Panc1 (cell line): Measurements from ENCODE around the gene MNDA. TPM values are rescaled to one million over a fixed set of nuclear protein-coding genes. Genes with fewer than 3 reads are reported as not detected.

Experiments
- ATAC-seq: fragments of 200-7000 bp; cut with Tn5 transposase; 2 replicates; pipeline ENCODE4 v1.9.1; 2020; ENCODE audit warnings: mild to moderate bottlenecking, moderate library complexity
- BruUV-seq: library from RNA; stranded (reverse); fragments of 400-500 nt; replicated peaks from 2 replicates; lab custom pipeline; 2021; lab: Mats Ljungman, UMichigan
- CTCF ChIA-PET: fragments of 300-600 bp; sonication (Branson Sonifier 250); formaldehyde crosslinking; loops from one replicate; lab custom pipeline; 2022; ENCODE audit warnings: antibody characterized with exemption; lab: Charles Lee
- POLR2A ChIA-PET: fragments of 300-600 bp; sonication (Branson Sonifier 250); formaldehyde crosslinking; loops from one replicate; lab custom pipeline; 2022; ENCODE audit warnings: antibody characterized with exemption; lab: Charles Lee
- DNase-seq: peaks from one replicate; pipeline ENCODE4 v3.0.0-alpha.2; 2010; ENCODE audit warnings: low read depth, low spot score
- H3K27ac ChIP-seq: 2 replicates; pipeline ENCODE4 v1.5.1; 2011; ENCODE audit warnings: mild to moderate bottlenecking, low read length, inconsistent platforms
- H3K27me3 ChIP-seq: fragments of 200-500 bp; sonication (Bioruptor generic); 2 replicates; pipeline ENCODE4 v1.6.0; 2014; ENCODE audit warnings: low read length, inconsistent platforms; ENCODE audit not compliant: control insufficient read depth, insufficient read depth
- H3K36me3 ChIP-seq: fragments of 200-500 bp; sonication (Bioruptor generic); 2 replicates; pipeline ENCODE4 v1.5.1; 2014; ENCODE audit warnings: inconsistent platforms, mild to moderate bottlenecking, low read length, moderate library complexity; ENCODE audit not compliant: control insufficient read depth, insufficient read depth
- H3K4me1 ChIP-seq: 2 replicates; pipeline ENCODE4 v1.5.1; 2011; ENCODE audit warnings: inconsistent platforms, mild to moderate bottlenecking, low read length, moderate library complexity; ENCODE audit not compliant: control insufficient read depth, insufficient read depth
- H3K4me3 ChIP-seq, 2 experiments: 2 replicates each; pipeline ENCODE4 v1.5.1; 2011 to 2012; ENCODE audit warnings: low read depth in 2 of 2, low read length in 2 of 2, mild to moderate bottlenecking in 2 of 2, inconsistent platforms in 1 of 2, moderate library complexity in 1 of 2
- H3K9me3 ChIP-seq: fragments of 200-500 bp; sonication (Bioruptor generic); 2 replicates; pipeline ENCODE4 v1.5.1; 2014; ENCODE audit warnings: low read depth, mild to moderate bottlenecking, inconsistent platforms, low read length, moderate library complexity; ENCODE audit not compliant: control insufficient read depth, insufficient read depth
- CTCF ChIP-seq: fragments of 450-650 bp; IDR thresholded peaks from 2 replicates; pipeline ENCODE4 v1.5.1; 2017; ENCODE audit warnings: mild to moderate bottlenecking
- POLR2AphosphoS5 ChIP-seq: IDR thresholded peaks from 2 replicates; pipeline ENCODE4 v1.6.1; 2012; ENCODE audit warnings: mild to moderate bottlenecking, low read depth, low read length, moderate library complexity
- REST ChIP-seq, 2 experiments: IDR thresholded peaks; 2 replicates each; pipeline ENCODE4 v1.6.1; 2011 to 2012; ENCODE audit warnings: low read depth in 2 of 2, control low read depth in 1 of 2, low read length in 1 of 2, mild to moderate bottlenecking in 1 of 2, moderate library complexity in 1 of 2; ENCODE audit not compliant: insufficient read depth in 1 of 2
- SIN3A ChIP-seq: IDR thresholded peaks from 2 replicates; pipeline ENCODE4 v1.6.1; 2012; ENCODE audit warnings: low read depth, mild to moderate bottlenecking, low read length, moderate library complexity, borderline replicate concordance; ENCODE audit not compliant: insufficient read depth
- TCF7L2 ChIP-seq: IDR thresholded peaks from 2 replicates; pipeline ENCODE4 v1.6.1; 2011; ENCODE audit warnings: mild to moderate bottlenecking, low read depth, low read length, inconsistent platforms
- in situ Hi-C: cut with HindIII; loops from 2 replicates; pipeline ENCODE4 v1.10.0; 2016; ENCODE audit warnings: low sequenced_read_pairs, low pct_unique_long_range_greater_than_20kb
- intact Hi-C: fragments of 100-400 bp; cut with micrococcal nuclease; formaldehyde crosslinking; loops from one replicate; pipeline ENCODE4 v1.10.0; 2022; ENCODE audit not compliant: unreplicated experiment
- total RNA-seq: library from RNA; stranded (reverse); gene quantifications from one replicate; pipeline ENCODE4 v1.2.1, GENCODE V29; 2021; ENCODE audit not compliant: unreplicated experiment

Gene MNDA
- total RNA-seq, 1 experiment from 2014 or later = not detected

- ChIA-PET POLR2A (no interaction called here), CTCF (no interaction called here)
- DNase-seq = no peak
- Histone ChIP-seq H3K4me1 (no peaks in the 10 kb centered on the region), H3K27me3 (no peaks in the 10 kb centered on the region), H3K27ac (no peak overlapping the region), H3K4me3 (no peak overlapping the region), H3K36me3 (no peaks in the 10 kb centered on the region), H3K9me3 (no peaks in the 10 kb centered on the region)
- in situ Hi-C loops = no loop called here
- TF ChIP-seq SIN3A = no peak
- TF ChIP-seq POLR2AphosphoS5 = no peak
- TF ChIP-seq REST (IDR thresholded peaks at IDR 0.05; ENCODE audit: insufficient read depth in 1 of 2, low read depth in 2 of 2, low read length in 1 of 2) = no peak
- no peak for TF ChIP-seq CTCF
- no peak for TF ChIP-seq TCF7L2
- intact Hi-C loops = no loop called here
- ATAC-seq = no peak
- BruUV-seq = no TSS peak
These were observed 62.5 kb downstream of the MNDA start for GRCh38 chr1:158893654-158894053.

GRCh38 chr1:158898722-158899121 lies 67.6 kb downstream of the MNDA start:
- intact Hi-C loops (no loop called here), in situ Hi-C loops (no loop called here)
- no TSS peak for BruUV-seq
- no peaks in the 10 kb centered on the region for H3K36me3 ChIP-seq
- CTCF ChIA-PET = no interaction called here
- ATAC-seq = no peak
- no peaks in the 10 kb centered on the region for H3K9me3 ChIP-seq
- DNase-seq = no peak
- H3K4me3 ChIP-seq = no peak overlapping the region
- no peak for TF ChIP-seq SIN3A
- TF ChIP-seq TCF7L2 = no peak
- no peak for TF ChIP-seq CTCF
- no peak for TF ChIP-seq POLR2AphosphoS5
- no peak for TF ChIP-seq REST (IDR thresholded peaks at IDR 0.05; ENCODE audit: insufficient read depth in 1 of 2, low read depth in 2 of 2, low read length in 1 of 2)
- H3K4me1 ChIP-seq = no peaks in the 10 kb centered on the region
- no peak overlapping the region for H3K27ac ChIP-seq
- POLR2A ChIA-PET = no interaction called here
- H3K27me3 ChIP-seq = no peaks in the 10 kb centered on the region

Other genes with a start within 250 kb of the MNDA start
- not detected for gene OR10Z1, start 226.1 kb upstream of the MNDA start, total RNA-seq
- not detected for gene SPTA1, start 144.6 kb upstream of the MNDA start, total RNA-seq
- gene OR6K2, start 130.7 kb upstream of the MNDA start, total RNA-seq = not detected
- gene OR6K3, start 110.6 kb upstream of the MNDA start, total RNA-seq = not detected
- gene OR6K6, start 76.6 kb upstream of the MNDA start, total RNA-seq = not detected
- not detected for gene OR6N1, start 59.2 kb upstream of the MNDA start, total RNA-seq
- gene OR6N2, start 50.1 kb upstream of the MNDA start, total RNA-seq = not detected
- gene PYHIN1, start 100.2 kb downstream of the MNDA start, total RNA-seq = not detected
- 0.36 TPM for gene IFI16, start 178.6 kb downstream of the MNDA start, total RNA-seq
- gene AIM2, start 245.4 kb downstream of the MNDA start, total RNA-seq = not detected